ENCODE measurements around the gene GNG11. TPM values are rescaled to one million over a fixed set of nuclear protein-coding genes. Genes with fewer than 3 reads are reported as not detected.

Gene GNG11
- total RNA-seq, 1 donor from 2014 or later, result 29.6 TPM

DNA sequence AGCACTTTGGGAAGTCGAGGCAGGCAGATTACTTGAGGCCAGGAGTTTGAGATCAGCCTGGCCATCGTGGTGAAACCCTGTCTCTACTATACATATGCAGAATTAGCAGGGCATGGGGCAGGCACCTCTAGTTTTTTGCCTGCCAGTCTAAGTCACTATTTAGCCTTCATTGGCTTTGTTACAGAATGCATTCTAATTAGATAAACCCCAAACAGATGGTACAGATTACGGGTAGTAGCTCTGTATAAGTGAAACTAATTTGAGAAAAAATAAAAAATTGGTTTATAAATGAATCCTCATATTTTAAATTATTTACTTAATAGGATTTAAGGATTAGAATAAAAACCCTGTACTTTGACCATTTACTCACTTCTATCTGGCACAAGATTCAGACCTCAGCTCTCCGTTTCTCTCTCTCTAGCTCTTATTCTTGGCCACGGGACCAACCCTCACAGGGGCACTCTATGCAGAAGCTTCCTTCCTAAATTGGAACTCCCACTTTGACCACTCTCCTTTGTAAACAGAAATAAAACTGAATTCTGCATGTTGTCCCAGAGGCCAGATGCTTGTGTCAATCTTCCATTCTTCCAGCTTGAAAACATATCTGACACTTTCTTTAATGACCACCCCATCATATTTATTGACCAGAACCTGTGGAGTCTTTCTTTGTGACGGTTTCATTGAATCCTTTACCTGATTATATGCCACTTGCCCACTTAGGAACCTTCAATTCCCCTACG is 55.8 kb downstream of the GNG11 start:
- Histone ChIP-seq H3K27ac (replicated peaks) (no peak overlapping the region), H3K4me1 (peaks cover 6% of the 10 kb centered on the region), H3K9me3 (replicated peaks) (no peaks in the 10 kb centered on the region), H3K36me3 (no peaks in the 10 kb centered on the region), H3K27me3 (ENCODE audit: low read depth) (no peaks in the 10 kb centered on the region), H3K4me3 (no peak overlapping the region)
- intact Hi-C loops (cut with micrococcal nuclease), result no loop called here
- TF ChIP-seq, protein P1, sequence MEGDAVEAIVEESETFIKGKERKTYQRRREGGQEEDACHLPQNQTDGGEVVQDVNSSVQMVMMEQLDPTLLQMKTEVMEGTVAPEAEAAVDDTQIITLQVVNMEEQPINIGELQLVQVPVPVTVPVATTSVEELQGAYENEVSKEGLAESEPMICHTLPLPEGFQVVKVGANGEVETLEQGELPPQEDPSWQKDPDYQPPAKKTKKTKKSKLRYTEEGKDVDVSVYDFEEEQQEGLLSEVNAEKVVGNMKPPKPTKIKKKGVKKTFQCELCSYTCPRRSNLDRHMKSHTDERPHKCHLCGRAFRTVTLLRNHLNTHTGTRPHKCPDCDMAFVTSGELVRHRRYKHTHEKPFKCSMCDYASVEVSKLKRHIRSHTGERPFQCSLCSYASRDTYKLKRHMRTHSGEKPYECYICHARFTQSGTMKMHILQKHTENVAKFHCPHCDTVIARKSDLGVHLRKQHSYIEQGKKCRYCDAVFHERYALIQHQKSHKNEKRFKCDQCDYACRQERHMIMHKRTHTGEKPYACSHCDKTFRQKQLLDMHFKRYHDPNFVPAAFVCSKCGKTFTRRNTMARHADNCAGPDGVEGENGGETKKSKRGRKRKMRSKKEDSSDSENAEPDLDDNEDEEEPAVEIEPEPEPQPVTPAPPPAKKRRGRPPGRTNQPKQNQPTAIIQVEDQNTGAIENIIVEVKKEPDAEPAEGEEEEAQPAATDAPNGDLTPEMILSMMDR (IDR thresholded peaks at IDR 0.05; ENCODE audit: borderline replicate concordance), result no peak
- no peak for DNase-seq

Other genes with a start within 250 kb of the GNG11 start
- gene TFPI2, start 31.0 kb upstream of the GNG11 start, total RNA-seq, result 1.5 TPM
- not detected for gene GNGT1, start 15.2 kb upstream of the GNG11 start, total RNA-seq
- 14.5 TPM for gene BET1, start 82.6 kb downstream of the GNG11 start, total RNA-seq